ENCODE data around the gene SPTBN1.

The SPTBN1 gene

DNA sequence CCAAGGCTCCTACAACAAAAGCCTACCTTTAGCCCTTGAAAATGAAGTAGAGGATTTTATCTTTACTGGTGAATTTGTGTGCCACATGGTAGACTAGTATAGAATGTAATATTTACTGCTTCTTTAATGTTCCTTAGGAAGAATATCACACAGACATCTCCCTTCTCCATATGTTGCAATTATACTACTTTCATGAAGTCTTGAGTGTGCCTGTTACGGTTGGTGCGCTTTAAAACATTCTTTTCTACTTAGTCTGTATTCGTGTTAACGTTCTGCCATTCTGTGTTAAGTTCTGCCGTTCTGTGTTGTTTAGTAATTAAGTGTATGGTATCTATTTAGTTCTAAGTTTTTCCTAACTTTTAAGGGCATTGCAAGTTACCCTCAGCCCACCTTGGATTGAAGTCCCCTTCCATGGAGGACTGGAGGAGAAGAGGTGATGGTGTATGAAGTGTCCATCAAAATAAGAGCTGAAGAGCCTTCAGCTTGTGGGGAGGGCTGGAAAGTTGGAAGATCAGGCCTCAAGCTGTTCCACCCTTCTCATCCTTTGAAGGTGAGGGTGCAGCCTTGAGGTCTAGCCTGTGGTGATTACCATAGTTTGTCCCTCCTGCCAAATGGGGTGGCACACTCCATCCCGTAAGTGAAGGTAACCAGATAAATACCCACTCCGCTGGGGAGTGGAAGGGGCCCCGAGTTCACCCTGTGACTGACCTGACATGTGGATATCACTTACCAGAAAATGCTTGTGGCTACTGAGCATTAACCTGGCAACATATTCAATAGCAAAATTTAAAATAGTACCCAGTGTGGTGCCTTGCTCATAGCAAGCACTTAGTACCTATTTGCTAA is 131.3 kb downstream of the SPTBN1 start:
- TF ChIP-seq, protein P1, sequence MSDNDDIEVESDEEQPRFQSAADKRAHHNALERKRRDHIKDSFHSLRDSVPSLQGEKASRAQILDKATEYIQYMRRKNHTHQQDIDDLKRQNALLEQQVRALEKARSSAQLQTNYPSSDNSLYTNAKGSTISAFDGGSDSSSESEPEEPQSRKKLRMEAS (IDR thresholded peaks at IDR 0.05) = no peak
- TF ChIP-seq CREB1 (IDR thresholded peaks at IDR 0.05; ENCODE audit: low read depth) (no peak), RAD21 (IDR thresholded peaks at IDR 0.05; ENCODE audit: low read depth) (no peak), NFIC (IDR thresholded peaks at IDR 0.05) (no peak), ZBTB7A (IDR thresholded peaks at IDR 0.05; ENCODE audit: low read depth) (no peak)
- TF ChIP-seq, protein P2, sequence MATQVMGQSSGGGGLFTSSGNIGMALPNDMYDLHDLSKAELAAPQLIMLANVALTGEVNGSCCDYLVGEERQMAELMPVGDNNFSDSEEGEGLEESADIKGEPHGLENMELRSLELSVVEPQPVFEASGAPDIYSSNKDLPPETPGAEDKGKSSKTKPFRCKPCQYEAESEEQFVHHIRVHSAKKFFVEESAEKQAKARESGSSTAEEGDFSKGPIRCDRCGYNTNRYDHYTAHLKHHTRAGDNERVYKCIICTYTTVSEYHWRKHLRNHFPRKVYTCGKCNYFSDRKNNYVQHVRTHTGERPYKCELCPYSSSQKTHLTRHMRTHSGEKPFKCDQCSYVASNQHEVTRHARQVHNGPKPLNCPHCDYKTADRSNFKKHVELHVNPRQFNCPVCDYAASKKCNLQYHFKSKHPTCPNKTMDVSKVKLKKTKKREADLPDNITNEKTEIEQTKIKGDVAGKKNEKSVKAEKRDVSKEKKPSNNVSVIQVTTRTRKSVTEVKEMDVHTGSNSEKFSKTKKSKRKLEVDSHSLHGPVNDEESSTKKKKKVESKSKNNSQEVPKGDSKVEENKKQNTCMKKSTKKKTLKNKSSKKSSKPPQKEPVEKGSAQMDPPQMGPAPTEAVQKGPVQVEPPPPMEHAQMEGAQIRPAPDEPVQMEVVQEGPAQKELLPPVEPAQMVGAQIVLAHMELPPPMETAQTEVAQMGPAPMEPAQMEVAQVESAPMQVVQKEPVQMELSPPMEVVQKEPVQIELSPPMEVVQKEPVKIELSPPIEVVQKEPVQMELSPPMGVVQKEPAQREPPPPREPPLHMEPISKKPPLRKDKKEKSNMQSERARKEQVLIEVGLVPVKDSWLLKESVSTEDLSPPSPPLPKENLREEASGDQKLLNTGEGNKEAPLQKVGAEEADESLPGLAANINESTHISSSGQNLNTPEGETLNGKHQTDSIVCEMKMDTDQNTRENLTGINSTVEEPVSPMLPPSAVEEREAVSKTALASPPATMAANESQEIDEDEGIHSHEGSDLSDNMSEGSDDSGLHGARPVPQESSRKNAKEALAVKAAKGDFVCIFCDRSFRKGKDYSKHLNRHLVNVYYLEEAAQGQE (IDR thresholded peaks at IDR 0.05; ENCODE audit: low read depth) = no peak

DNA sequence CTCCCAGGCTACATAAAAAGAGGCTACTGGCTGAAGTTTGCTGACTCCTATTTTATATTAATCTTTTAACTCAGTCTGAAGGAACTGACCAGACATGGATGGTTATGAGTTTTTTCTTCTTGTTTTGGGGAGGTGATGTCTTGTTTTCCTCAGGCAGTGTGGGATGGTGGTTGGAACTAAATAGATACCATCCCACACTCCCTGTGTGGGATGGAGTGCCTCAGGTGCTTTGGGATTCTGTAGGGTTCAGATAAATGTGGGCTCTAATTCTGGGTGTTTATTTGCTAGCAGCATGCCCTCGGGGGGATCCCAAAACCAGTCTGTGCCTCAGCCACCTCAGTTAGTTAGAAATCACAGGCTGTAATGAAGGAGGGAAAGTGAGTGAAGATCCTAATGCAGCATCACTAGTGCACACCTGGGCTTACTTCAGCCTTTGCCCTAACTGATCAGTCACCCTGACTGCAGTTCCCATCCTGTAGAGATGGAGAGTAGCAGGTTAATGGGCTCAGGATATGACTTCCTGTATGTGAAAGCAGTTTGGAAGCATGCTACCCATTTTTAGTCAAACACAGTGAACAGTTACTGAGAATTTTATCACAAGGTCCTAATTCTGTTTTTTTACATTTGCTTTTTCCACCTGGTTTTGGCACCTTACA is 132.2 kb downstream of the SPTBN1 start:
- TF ChIP-seq, protein P3, sequence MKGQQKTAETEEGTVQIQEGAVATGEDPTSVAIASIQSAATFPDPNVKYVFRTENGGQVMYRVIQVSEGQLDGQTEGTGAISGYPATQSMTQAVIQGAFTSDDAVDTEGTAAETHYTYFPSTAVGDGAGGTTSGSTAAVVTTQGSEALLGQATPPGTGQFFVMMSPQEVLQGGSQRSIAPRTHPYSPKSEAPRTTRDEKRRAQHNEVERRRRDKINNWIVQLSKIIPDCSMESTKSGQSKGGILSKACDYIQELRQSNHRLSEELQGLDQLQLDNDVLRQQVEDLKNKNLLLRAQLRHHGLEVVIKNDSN (IDR thresholded peaks at IDR 0.05) = no peak
- TF ChIP-seq CREB1 (IDR thresholded peaks at IDR 0.05; ENCODE audit: low read depth) = no peak
- TF ChIP-seq CEBPB (IDR thresholded peaks at IDR 0.05) = no peak
- TF ChIP-seq, protein P2 (IDR thresholded peaks at IDR 0.05; ENCODE audit: low read depth) = no peak
- no peak for TF ChIP-seq EGR1 (IDR thresholded peaks at IDR 0.05)
- TF ChIP-seq YY1 (IDR thresholded peaks at IDR 0.05; ENCODE audit: low read depth) = no peak
- TF ChIP-seq FOXM1 (IDR thresholded peaks at IDR 0.05; ENCODE audit: borderline replicate concordance, low read depth) = no peak
- TF ChIP-seq EP300 (IDR thresholded peaks at IDR 0.05; ENCODE audit: borderline replicate concordance) = no peak
- TF ChIP-seq TEAD4 (IDR thresholded peaks at IDR 0.05) = no peak
- TF ChIP-seq, protein P1 (IDR thresholded peaks at IDR 0.05) = no peak
- no peak for TF ChIP-seq TCF12 (IDR thresholded peaks at IDR 0.05; ENCODE audit: low read depth)
- TF ChIP-seq RAD21 (IDR thresholded peaks at IDR 0.05; ENCODE audit: low read depth) = no peak
- no peak for TF ChIP-seq ZBTB7A (IDR thresholded peaks at IDR 0.05; ENCODE audit: low read depth)
- TF ChIP-seq NFIC (IDR thresholded peaks at IDR 0.05) = no peak
- TF ChIP-seq TAF1 (IDR thresholded peaks at IDR 0.05; ENCODE audit: low read depth) = no peak

DNA sequence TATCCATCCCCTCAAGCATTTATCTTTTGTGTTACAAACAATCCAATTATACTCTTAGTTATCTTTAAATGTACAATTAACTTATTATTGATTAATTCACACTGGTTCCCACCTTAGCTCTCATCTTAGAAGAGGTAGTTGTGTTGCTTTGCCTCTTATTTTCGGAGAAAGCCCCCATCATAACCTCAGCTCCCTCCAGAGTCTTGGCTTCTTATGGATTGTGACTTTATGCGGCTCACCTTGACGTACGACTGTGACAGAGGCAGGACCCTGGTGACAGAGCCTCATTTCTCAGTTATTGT is 132.9 kb downstream of the SPTBN1 start:
- TF ChIP-seq ZBTB7A (IDR thresholded peaks at IDR 0.05; ENCODE audit: low read depth) (no peak), TEAD4 (IDR thresholded peaks at IDR 0.05) (no peak), YY1 (IDR thresholded peaks at IDR 0.05; ENCODE audit: low read depth) (no peak), EGR1 (IDR thresholded peaks at IDR 0.05) (no peak), CREB1 (IDR thresholded peaks at IDR 0.05; ENCODE audit: low read depth) (no peak), TCF12 (IDR thresholded peaks at IDR 0.05; ENCODE audit: low read depth) (no peak)
- TF ChIP-seq, protein P2 (IDR thresholded peaks at IDR 0.05; ENCODE audit: low read depth) = no peak
- TF ChIP-seq, protein P1 (IDR thresholded peaks at IDR 0.05) = no peak

DNA sequence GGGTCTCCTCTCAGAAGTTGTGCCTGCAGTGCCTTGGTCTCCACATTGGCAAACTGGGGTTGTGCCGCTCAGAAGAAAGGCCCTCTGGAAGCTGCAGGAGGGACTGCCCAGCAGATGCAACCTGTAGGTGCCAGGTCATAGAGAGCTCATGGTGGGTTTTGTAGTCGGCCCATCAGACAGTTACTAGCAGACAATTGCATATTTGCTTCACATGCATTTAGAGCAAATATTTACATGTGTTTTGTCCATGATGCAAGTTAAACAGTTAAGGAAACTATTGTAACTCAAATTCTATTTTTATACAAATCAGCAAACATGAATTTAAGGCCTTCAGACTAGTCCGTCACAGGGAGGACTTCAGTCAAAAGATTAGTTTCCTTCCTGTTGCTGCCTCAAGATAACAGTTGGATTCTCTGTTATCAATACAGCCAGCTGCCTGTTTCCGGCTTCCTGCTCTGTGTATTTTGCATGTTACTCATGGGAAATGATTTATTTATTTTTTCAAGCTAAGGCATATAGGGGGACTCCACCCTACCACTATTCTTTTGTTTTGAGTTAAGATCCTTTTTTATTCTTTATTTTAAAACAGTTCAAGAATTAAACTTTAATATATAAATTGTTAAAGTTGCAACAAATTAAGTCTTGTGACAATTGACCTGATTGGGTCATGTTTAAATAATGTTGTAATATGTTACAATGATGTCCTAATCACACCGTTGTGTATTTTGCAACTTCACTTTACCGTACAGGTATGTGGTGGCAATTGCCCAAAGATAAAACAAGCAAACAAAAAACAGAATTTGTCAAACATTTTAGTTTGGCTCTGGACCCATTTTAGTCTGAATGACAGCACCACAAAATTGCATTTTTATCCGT is 133.5 kb downstream of the SPTBN1 start:
- TF ChIP-seq CREB1 (IDR thresholded peaks at IDR 0.05; ENCODE audit: low read depth) = no peak
- no peak for TF ChIP-seq TEAD4 (IDR thresholded peaks at IDR 0.05)
- TF ChIP-seq, protein P2 (IDR thresholded peaks at IDR 0.05; ENCODE audit: low read depth) = no peak
- TF ChIP-seq ZBTB7A (IDR thresholded peaks at IDR 0.05; ENCODE audit: low read depth) = no peak
- TF ChIP-seq TCF12 (IDR thresholded peaks at IDR 0.05; ENCODE audit: low read depth) = no peak
- TF ChIP-seq, protein P1 (IDR thresholded peaks at IDR 0.05) = no peak
- TF ChIP-seq RAD21 (IDR thresholded peaks at IDR 0.05; ENCODE audit: low read depth) = no peak
- no peak for TF ChIP-seq FOXM1 (IDR thresholded peaks at IDR 0.05; ENCODE audit: borderline replicate concordance, low read depth)
- TF ChIP-seq, protein P3 (IDR thresholded peaks at IDR 0.05) = no peak
- TF ChIP-seq CEBPB (IDR thresholded peaks at IDR 0.05) = no peak
- TF ChIP-seq EGR1 (IDR thresholded peaks at IDR 0.05) = no peak
- TF ChIP-seq NFIC (IDR thresholded peaks at IDR 0.05) = no peak
- no peak for TF ChIP-seq YY1 (IDR thresholded peaks at IDR 0.05; ENCODE audit: low read depth)
- TF ChIP-seq EP300 (IDR thresholded peaks at IDR 0.05; ENCODE audit: borderline replicate concordance) = no peak
- TF ChIP-seq TAF1 (IDR thresholded peaks at IDR 0.05; ENCODE audit: low read depth) = no peak
